GM21529 (cell line): ENCODE results near the gene EXOC1.

Source experiments
- ATAC-seq: cut with Tn5 transposase; IDR thresholded peaks from one replicate; pipeline ENCODE4 v1.9.1; 2021; ENCODE audit not compliant: unreplicated experiment

Gene EXOC1

DNA sequence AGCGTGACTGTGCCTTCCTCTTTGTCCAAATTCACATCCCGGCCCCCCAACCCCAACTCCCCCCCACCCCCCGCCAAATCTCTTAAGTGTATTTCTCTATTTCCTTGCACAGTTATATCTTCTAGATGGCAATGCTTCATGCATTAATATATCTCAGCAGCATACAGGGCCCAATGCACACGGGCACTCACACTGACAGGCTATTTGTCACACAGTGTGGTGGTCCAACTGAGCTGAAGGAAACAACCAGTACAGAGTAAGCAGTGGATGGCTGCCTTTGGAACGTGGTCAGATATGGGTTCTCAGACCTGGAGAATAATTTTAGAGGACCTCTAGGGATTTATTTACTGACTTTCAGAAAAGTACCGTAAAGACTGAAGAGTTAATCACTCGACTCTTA lies 681 bp downstream of the EXOC1 start:
- no peak for ATAC-seq

DNA sequence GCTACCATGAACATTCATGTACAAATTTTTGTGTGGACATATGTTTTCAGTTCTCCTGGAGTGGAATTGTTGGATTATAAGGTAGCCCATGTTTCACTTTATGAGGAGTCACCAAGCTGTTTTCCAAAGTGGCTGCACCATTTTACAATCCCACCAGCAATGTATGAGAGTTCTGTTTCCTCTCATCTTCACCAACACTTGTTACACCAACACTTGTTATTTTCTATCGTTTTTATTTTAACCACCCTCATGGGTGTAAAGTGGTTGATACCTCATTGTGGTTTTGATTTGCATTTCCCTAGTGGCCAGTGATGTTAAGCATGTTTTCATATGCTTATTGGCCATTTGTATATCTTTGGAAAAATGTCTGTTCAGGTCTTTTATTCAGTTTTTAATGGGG lies 4.1 kb downstream of the EXOC1 start:
- no peak for ATAC-seq

DNA sequence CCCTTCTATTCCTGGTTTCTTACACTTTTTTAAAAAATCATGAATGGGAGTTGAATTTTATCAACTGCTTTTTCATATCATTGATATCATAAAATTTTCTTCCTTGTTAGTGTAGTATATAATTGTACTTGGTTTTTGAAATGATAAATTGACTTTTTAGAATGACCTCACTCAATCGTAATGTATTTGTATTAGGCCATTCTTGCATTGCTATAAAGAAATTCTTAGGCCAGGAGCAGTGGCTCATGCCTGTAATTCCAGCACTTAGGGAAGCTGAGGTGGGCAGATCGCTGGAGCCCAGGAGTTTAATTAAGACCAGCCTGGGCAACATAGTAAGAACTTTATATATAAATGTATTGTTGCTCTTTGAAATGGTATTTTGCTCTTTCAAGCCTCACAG lies 6.3 kb downstream of the EXOC1 start:
- no peak for ATAC-seq

DNA sequence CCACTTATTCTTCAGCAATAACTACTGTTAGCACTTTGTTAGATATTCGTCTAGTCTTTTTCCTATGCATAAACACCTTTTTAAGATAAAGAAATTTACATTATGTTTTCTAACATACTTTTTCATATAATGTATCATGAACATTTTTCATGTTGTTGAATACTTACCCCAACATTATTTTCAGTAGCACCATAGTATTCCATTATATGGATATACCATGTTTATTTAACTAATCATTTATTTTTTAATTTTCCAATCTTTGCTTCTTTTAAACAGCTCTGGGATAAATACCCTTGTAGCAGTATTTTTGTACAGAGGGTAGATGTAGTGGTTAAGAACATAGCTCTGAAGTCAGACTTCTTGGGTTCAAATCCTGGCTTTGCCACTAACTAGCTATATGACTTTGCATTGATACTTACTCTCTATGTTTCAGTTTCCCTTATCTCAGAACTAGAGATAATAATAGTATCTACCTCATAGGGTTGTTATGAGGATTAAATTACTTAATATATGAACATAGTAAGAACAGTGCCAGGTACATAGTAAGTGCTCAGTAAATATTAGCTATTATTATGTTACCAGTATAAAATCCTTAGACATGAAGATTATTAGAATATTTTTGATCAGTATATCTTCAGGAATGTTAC lies 11.3 kb downstream of the EXOC1 start:
- peak; percentile 27 for ATAC-seq

DNA sequence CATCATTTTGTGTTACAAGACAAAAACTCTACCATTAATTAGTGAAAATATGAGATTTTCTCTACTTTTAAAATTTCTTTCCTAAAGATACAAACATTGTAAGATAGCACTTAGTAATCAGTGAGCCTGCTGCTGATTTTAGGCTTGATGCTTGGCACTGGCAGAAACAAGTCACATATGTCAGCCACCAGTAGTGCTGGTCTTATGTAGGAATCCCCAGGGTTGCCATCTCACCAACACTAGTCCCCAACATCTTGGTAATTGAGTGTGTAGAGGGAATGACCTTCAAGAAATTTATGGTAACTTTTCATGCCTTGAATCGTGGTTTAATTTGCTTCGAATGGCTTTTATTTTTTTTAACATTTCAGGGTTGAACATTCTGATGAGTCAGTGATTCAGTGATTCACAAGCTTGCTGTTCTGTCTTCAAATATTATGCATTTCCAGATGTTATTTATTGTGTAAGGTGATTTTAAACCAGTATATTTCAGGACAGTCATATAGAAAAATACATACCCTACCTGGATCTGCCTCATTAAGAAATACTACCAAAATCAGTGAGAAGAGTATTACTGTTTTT lies 11.9 kb downstream of the EXOC1 start:
- no peak for ATAC-seq

DNA sequence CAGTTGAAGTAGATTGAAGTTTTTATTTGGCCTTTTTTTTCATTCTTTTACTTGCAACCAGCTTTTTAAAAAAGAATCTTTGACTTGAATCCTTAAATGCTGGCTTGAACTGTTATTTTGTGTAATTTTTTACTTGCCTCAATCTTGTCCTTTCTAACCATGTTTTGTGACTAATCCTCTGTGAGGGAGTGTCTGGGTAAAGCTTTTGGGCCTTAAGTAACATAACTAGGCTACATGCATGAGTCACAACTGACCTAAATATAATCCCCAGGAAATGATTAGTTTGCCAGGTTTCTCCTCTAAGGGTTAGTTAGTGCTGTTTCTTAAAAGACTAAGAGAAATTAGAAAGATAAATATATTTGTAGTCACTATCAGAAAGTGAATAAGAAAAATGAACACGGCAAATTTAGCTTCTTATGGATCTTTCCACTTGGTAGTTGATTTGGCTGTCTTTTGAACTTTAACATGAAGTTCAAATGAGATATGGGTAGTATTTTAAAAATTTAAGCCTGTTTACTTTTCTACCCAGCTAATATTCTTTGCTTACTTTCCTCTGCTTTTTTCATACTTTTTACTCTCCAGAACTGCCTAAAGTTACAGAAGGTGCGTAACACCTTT lies 13.0 kb downstream of the EXOC1 start:
- peak; percentile 88 for ATAC-seq

DNA sequence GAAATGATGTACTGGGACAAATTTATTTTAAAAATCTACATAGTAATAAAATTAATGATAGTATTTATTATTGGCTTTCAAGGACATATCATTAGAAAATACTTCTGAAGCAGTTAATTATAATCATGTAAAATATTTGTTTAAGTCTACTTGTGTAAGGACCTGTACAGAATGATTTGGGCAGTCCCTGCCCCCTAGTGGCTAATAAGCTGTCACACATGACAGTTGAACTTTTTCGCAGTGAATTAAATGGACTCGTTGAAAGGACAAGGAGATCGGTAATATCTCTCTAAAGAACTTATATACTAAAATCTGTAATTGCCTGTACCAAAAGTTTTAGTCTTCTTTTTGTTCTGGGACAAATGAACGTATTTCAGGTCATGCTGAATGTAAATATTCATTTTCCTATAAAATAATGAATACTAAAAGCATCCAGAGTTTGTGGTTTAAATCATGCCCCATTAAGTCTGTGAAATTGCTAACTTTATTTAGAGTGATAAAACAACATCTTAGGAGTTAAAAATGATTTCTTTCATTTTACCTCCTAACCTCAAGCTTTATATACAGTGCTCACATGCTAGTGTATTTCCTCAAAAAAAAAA lies 13.6 kb downstream of the EXOC1 start:
- peak; percentile 80 for ATAC-seq

DNA sequence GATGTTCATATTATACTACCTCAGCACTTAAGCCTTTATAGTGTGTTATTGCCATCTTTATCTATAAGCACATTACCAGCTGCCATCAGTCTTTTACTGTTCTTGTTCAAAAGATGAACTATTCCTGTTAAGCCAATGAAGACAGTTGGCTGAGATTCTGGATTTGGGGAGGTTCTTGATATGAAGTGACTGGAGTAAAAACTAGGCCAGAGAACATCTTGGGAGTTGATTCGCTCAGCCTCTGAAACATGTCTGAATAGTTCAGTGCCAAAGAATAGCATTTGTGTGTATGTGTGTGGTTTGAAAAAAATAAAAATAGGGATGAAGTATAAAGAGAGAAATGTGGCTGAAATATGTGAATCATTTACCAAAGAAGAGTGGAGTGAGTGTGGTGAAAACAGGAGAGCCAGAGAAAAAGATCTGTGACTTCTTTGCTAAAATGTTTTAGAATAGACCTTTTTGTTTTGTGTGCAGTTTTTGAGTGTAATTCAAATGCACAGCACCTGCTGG lies 15.2 kb downstream of the EXOC1 start:
- no peak for ATAC-seq

DNA sequence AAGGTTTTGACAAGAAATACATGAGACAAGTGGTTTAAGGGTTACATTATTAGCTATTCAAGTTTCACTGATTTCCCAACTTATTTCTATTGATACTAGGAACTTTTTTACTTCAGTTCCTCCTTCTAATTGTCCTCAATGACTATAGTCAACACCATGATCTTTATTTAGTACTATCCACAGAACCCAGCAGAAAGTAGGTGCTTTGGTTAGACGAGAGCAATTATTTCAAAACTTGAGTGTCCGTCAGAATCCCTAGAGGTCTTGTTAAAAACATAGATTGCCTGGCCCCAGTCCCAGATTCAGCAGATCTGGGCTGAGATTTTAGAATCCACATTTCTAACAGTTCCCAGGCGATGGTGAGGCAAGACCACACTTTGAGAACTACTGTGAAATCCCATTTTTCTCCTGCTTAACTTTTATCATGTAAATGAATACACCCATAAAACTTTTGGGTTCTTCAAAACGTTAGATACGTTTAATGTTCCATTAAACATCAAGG lies 17.9 kb downstream of the EXOC1 start:
- ATAC-seq, result no peak

DNA sequence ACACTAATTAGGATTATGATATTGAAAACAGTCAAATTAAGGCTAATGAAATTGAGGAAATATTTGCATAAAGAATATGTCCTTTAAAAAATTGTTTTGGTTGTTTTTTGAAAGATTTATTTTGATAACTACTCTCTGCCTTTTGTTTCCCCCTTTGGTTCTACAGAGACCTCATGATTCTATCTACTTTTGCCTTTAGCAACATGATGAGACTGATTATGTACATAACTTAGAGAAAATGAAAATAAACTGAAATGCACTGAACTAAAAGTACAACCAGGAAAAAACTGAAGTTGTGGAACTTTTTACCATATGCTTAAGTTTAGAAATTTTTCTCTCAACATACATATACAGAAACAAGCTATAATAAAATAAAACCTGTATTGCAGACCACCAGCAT lies 21.4 kb downstream of the EXOC1 start:
- no peak for ATAC-seq

DNA sequence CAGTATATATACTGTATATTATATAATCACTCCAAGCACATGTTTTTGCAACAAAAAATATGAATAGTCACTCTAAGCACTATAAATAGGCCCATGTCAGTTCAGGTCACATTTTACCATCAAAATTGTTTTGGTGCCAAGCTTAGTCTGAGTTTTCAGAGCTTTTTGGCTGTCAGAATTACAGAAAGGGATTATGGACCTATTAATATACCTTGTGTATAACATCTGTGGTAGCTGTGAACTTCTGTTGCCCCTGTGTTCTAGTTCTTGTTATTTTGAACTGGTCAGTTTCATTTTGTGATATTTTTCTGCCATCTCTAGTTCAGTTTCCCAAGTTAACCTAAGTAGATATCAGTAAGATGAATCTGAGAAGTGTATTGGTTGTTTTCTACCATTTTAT lies 22.9 kb downstream of the EXOC1 start:
- no peak for ATAC-seq

DNA sequence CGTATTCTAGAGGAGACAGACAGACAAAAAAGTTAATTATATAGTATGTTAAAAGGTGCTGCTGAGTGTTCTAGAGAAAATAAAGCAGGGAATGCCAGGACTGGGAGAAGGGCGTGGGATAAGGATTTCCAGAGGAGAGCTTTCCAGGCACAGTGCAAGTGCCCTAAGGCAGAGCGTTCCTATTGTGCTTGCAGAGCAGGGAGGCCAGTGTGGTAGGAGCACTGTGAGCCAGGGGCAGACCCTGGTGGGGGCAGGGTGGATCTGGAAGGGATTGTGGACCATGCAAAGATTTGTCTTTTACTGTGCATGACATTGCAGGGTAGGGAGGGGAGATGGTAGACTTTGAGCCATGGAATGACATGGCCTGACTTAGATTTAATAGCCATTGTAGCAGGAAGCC lies 25.8 kb downstream of the EXOC1 start:
- ATAC-seq, result no peak

DNA sequence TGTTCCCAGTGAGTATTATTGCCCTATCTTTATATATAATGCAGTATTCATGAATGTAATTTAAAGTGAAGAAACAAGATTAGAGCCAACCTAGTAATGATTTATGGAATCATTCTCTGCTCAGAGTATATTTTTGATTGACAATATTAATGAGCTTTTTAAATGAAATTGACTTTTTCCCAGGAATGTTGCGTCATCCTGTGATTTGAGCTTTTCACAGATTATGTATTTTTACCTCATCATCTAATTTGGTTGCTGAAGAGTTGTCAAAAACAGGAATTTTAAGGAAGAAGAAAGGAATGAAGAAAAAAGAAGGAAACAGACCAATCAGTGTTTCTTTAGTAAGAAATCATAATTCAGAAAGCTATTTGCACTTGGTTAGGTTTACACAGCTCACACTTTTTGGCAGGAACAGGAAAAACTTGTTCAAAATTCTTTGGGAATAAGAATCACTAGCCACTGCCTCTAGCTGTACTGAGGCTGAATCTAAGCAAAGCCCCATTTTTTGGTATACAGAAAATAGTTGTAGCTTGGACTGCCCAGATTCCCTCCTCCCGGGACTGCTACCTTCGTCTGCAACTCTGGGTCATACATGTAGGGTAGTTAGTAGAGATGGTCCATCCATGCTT lies 27.3 kb downstream of the EXOC1 start:
- ATAC-seq, result no peak

DNA sequence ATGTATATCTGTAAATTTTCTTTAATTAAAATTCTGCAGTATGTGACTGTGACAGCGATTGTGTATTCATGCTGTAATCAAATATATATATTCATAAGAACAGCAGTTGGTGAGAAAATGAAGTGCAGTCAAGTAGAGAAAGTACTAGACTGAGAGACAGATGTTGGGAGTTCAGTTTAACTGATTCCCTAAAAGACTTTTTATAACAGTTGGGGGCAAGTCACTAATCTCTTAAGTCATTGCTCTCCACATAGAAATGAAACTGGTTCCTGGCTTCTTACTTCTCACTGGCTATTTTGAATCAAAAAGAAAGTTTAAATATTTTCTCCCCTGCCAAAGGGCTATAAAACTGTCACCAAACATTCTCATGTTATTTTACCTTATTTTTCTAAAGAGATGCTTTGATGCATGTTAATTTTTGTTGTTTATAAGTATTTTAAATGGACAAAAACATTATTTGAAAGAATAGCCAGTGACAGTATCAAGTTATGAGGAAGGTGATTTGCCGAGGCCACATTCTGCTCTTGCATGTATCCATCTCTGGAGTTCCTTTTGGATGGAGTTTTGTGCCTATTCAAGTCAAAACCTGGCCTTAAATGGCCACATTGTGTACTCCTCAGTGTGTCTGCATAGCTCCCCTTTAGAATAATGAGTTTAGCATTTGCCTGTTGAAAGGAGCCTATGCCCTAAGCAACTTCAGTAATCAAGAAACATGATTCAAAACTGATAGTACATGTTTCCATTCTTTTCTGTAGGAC lies 30.8 kb downstream of the EXOC1 start:
- ATAC-seq, result no peak

DNA sequence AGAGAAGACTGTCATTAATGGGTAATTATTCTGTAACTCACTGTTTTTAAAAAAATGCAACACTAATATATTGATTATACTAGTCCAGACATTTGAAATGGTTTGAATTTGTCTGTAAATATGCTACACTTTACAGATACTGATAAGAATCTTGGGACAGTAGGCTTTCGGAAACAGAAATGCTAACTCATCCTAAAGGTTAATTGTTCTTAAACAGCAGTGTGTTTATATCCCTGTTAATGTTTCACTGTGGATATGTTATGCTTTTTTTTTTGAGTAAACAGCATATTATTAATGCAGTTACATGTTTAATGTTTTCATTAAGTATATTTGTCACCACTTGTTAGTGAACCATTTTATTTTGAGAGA lies 31.4 kb downstream of the EXOC1 start:
- ATAC-seq, result no peak

DNA sequence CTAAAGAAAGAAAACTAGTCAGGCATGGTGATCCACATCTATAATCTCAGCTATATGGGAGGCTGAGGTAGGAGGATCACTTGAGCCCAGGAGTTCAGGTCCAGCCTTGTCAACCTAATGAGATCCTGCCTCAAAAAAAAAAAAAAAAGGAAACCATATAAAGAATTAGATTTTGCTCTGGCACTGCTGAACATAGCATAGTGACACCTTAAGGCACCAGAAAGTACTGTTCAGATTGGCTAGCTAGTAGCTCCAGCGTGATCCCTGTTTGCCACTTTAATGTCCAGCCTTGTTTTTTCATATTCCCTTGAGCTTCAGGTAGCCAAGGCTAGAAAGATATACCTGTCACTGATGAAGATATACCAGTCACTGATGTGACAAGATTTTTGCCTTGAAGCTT lies 34.1 kb downstream of the EXOC1 start:
- ATAC-seq, result no peak

DNA sequence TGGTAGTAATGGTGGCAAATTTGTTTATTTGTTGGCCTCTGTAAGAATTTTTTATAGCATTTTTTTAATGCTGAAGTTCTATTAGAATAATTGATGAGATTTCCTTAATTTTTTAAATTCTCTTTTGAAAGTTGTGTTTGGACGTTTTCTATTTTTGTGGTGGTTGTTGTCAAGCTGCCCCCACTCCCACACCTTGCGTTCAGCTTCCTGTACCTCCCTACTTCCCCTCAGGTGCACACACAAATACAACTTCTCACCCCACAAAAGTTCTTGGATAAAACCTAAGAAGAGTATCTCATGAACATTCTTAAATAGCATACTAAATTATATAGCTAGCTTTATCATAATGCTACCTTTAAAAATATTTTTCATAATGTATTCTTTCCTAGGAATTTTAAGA lies 38.7 kb downstream of the EXOC1 start:
- no peak for ATAC-seq

DNA sequence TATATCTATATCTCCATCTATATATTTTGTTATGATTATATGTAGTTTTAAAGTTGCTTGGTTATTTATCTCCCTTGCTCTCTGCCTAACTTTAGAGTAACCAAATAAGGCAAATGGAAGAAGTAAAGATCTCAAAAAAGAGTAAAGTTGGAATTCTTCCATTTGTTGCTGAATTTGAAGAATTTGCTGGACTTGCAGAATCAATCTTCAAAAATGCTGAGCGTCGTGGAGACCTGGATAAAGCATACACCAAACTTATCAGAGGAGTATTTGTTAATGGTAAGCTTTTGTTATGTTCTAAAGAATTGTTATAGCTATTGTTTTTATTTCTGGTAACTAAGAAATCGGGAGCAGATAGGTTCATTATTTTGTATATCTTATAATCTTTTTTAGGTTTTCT lies 43.2 kb downstream of the EXOC1 start:
- no peak for ATAC-seq

DNA sequence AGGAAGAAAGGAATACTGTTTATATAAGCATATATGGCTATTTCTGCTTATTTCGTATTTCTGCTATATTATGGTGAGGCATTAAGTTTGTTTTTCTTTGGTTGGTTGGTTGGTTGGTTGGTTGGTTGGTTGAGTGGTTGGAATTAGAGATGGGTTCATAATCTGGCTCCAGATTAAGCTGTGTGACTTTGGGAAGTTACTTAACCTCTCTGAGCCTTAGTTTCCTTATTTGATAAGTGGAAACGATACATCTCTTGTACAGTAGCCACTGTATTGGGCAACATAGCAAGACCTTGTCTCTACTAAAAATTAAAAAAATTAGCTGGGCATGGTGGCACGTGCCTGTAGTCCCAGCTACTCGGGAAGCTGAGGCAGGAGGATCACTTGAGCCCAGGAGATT lies 49.2 kb downstream of the EXOC1 start:
- ATAC-seq, result no peak

DNA sequence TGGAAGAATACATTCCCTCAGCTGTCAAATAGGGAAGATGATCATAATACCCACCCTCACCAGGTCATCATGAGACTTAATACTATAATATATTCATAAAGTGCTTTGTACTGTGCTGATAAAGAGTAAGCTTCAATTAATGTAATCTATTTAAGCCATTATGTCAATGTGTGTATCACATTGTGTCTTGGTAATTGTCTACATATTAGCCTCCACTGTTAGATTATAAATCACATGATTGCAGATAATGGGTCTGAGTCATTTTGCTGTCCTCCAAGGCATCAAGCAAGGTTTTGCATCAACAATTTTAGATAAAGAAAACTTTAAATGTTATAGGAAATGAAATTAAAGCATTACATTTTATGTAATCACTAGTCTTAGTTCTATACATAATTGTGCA lies 50.1 kb downstream of the EXOC1 start:
- no peak for ATAC-seq

DNA sequence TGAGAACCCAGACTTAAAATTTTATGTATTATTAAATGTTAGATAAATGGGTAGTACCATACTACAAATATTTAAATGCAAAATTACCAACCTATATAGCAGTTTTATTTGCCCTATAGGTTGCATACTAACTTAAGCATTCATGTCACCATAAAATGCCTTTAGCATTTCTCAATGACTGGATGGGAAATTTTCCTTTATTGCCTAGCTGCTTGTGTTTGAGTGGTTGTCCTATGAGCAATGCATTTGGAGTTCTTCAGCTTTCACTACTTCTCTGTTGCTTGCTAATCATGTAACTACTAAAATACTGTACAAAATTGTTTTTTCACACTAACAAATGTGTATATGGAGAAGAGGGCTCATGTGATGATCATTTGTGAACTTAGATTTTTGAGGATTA lies 51.1 kb downstream of the EXOC1 start:
- ATAC-seq, result no peak
